PC-9 (cell line): ENCODE data around the gene EZH2. TPM values are rescaled to one million over a fixed set of nuclear protein-coding genes. Genes with fewer than 3 reads are reported as not detected.
A peak's percentile ranks its signal among the peaks of the same experiment; 100 is the strongest.

Source experiments
- BruUV-seq: library from RNA; stranded (reverse); fragments of 400-500 nt; replicated peaks from 2 replicates; lab custom pipeline; 2021; lab: Mats Ljungman, UMichigan
- CTCF ChIA-PET: fragments of 300-600 bp; sonication (Branson Sonifier 250); formaldehyde crosslinking; loops from one replicate; lab custom pipeline; 2022; ENCODE audit warnings: antibody characterized with exemption; lab: Charles Lee
- POLR2A ChIA-PET: fragments of 300-600 bp; sonication (Branson Sonifier 250); formaldehyde crosslinking; loops from one replicate; lab custom pipeline; 2022; ENCODE audit warnings: antibody characterized with exemption; ENCODE audit not compliant: unreplicated experiment; lab: Charles Lee
- DNase-seq, 2 experiments: peaks; one replicate each; pipeline versions ENCODE4 v3.0.0 to v3.0.0-alpha.2; 2015 to 2022; ENCODE audit warnings: mixed read lengths in 1 of 2
- H2AFZ ChIP-seq: fragments of 200-600 bp; sonication (generic); 2 replicates; pipeline ENCODE4 v1.8.1; 2017; ENCODE audit warnings: antibody characterized with exemption
- H3F3A ChIP-seq: fragments of 200-600 bp; sonication (generic); 2 replicates; pipeline ENCODE4 v1.8.1; 2017; ENCODE audit warnings: antibody characterized with exemption, mild to moderate bottlenecking, low read depth; ENCODE audit not compliant: insufficient read depth
- H3K27ac ChIP-seq: fragments of 200-600 bp; sonication (generic); 2 replicates; pipeline ENCODE4 v1.6.1; 2016; ENCODE audit warnings: mixed run types
- H3K27me3 ChIP-seq: fragments of 200-600 bp; sonication (generic); 2 replicates; pipeline ENCODE4 v1.6.1; 2016; ENCODE audit warnings: low read depth, mixed run types; ENCODE audit not compliant: insufficient read depth
- H3K36me3 ChIP-seq: fragments of 200-600 bp; sonication (generic); 2 replicates; pipeline ENCODE4 v1.6.1; 2016; ENCODE audit warnings: low read depth, mixed run types
- H3K4me1 ChIP-seq: fragments of 200-600 bp; sonication (generic); replicated peaks from 2 replicates; pipeline ENCODE4 v1.6.1; 2016; ENCODE audit warnings: mixed run types; ENCODE audit not compliant: insufficient read depth
- H3K4me2 ChIP-seq: fragments of 200-600 bp; sonication (generic); 2 replicates; pipeline ENCODE4 v1.6.1; 2017; ENCODE audit warnings: mixed run types
- H3K4me3 ChIP-seq: fragments of 200-600 bp; sonication (generic); 2 replicates; pipeline ENCODE4 v1.6.1; 2016; ENCODE audit warnings: mixed run types
- H3K79me2 ChIP-seq: fragments of 200-600 bp; sonication (generic); 2 replicates; pipeline ENCODE4 v1.6.1; 2017; ENCODE audit warnings: low read depth, mixed run types
- H3K9me2 ChIP-seq: fragments of 200-600 bp; sonication (generic); 2 replicates; pipeline ENCODE4 v1.8.1; 2017; ENCODE audit warnings: mild to moderate bottlenecking; ENCODE audit not compliant: insufficient read depth
- H3K9me3 ChIP-seq: fragments of 200-600 bp; sonication (generic); 2 replicates; pipeline ENCODE4 v1.8.1; 2016; ENCODE audit warnings: low read depth; ENCODE audit not compliant: insufficient read depth
- H4K20me1 ChIP-seq: fragments of 200-600 bp; sonication (generic); 2 replicates; pipeline ENCODE4 v1.8.1; 2017; ENCODE audit not compliant: insufficient read depth
- EZH2 ChIP-seq: fragments of 200-600 bp; sonication (generic); IDR thresholded peaks from 2 replicates; pipeline ENCODE4 v1.8.0; 2017; ENCODE audit warnings: antibody characterized with exemption, low read depth
- intact Hi-C: fragments of 100-400 bp; cut with micrococcal nuclease; formaldehyde crosslinking; loops from one replicate; pipeline ENCODE4 v1.10.0; 2022; ENCODE audit not compliant: unreplicated experiment
- total RNA-seq: library from RNA; stranded (reverse); gene quantifications from 2 replicates; pipeline ENCODE4 v1.2.3, GENCODE V29; 2021
- TF ChIP-seq, protein P1 (sequence below): fragments of 200-600 bp; sonication (generic); conservative IDR thresholded peaks from 2 replicates; pipeline ENCODE4 v1.6.1; 2017; ENCODE audit warnings: mixed run types, antibody characterized with exemption, mild to moderate bottlenecking, moderate library complexity

Gene EZH2
- total RNA-seq, 1 experiment from 2014 or later, result 48.6 TPM

DNA sequence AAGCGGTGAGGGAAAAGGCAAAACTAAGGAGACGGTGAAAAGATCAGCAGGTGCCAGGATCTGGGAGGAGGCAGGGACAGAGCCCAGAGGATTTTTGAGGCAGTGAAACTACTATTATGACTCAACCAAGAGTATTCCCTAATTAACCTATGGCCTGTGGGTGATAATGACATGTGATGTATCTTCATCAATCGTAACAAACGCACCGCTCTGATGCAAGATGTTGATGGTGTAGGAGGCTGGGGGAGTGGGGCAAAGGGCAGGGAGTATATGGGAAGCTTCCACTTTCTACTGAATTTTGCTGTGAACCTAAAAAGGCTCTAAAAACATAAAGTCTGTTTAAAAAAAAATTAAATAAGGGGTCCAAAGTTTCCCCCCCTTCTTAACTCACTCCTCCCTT, 25.5 kb upstream of the EZH2 start:
- Histone ChIP-seq H3K4me2 (no peak overlapping the region), H4K20me1 (no peaks in the 10 kb centered on the region), H3F3A (peaks cover 18% of the 10 kb centered on the region), H3K4me3 (no peak overlapping the region), H3K36me3 (no peaks in the 10 kb centered on the region), H3K4me1 (peaks cover 17% of the 10 kb centered on the region), H2AFZ (no peak overlapping the region), H3K9me2 (no peaks in the 10 kb centered on the region), H3K9me3 (no peaks in the 10 kb centered on the region), H3K79me2 (no peaks in the 10 kb centered on the region), H3K27ac (no peak overlapping the region), H3K27me3 (no peaks in the 10 kb centered on the region)
- TF ChIP-seq, protein P1, sequence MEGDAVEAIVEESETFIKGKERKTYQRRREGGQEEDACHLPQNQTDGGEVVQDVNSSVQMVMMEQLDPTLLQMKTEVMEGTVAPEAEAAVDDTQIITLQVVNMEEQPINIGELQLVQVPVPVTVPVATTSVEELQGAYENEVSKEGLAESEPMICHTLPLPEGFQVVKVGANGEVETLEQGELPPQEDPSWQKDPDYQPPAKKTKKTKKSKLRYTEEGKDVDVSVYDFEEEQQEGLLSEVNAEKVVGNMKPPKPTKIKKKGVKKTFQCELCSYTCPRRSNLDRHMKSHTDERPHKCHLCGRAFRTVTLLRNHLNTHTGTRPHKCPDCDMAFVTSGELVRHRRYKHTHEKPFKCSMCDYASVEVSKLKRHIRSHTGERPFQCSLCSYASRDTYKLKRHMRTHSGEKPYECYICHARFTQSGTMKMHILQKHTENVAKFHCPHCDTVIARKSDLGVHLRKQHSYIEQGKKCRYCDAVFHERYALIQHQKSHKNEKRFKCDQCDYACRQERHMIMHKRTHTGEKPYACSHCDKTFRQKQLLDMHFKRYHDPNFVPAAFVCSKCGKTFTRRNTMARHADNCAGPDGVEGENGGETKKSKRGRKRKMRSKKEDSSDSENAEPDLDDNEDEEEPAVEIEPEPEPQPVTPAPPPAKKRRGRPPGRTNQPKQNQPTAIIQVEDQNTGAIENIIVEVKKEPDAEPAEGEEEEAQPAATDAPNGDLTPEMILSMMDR, result no peak
- TF ChIP-seq EZH2, result no peak
- no peak for DNase-seq
- ChIA-PET CTCF (no interaction called here), POLR2A (no interaction called here)
- BruUV-seq, result no TSS peak
- intact Hi-C loops, result no loop called here

DNA sequence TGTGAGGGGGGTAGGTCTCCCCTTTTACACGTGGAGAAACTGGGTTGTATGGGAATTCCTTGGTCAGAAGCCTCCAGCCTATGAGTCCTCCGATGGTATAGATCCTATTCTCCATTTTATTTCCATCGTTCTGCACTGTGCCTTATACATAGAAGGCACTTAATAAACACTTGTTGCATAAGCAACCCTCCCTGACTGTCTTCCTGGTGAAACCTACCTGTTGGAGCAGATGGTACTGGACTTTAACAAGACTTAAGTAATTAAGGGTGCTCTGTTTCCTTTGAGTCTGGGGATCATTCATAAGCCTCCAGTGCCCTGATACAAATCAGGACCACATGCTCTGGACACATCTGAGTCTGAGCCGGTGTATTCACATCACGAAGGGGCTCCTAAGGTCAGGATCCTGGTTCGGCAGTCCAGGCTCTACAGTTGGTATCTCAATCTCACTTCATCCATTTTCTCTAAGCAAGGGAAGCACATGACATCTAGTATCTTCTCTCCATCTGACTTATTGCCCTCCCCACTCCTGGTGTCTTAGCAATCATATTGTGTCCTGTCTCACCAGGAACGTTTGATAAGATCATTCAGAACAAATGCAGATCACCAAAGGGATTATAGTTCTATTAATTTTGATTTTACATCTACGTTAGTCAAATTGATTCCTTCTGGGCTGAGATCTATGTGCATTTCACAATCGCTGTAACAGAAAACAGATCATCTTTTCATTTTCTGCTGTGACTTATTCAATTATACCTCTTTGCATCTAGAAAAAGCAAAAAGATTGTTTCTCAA, 22.8 kb upstream of the EZH2 start:
- Histone ChIP-seq H3K4me1 (no peaks in the 10 kb centered on the region), H3K4me2 (no peak overlapping the region), H3K9me3 (no peaks in the 10 kb centered on the region), H3K79me2 (no peaks in the 10 kb centered on the region), H4K20me1 (no peaks in the 10 kb centered on the region), H3K9me2 (no peaks in the 10 kb centered on the region), H2AFZ (no peak overlapping the region), H3K27me3 (no peaks in the 10 kb centered on the region), H3K36me3 (no peaks in the 10 kb centered on the region), H3K4me3 (no peak overlapping the region), H3K27ac (no peak overlapping the region), H3F3A (0 out of 2 replicates have a peak, but pooled peaks cover 4% of the 10 kb centered on the region)
- ChIA-PET CTCF (no interaction called here), POLR2A (no interaction called here)
- intact Hi-C loops, result no loop called here
- TF ChIP-seq, protein P1, result no peak
- TF ChIP-seq EZH2, result no peak
- BruUV-seq, result no TSS peak
- no peak for DNase-seq

DNA sequence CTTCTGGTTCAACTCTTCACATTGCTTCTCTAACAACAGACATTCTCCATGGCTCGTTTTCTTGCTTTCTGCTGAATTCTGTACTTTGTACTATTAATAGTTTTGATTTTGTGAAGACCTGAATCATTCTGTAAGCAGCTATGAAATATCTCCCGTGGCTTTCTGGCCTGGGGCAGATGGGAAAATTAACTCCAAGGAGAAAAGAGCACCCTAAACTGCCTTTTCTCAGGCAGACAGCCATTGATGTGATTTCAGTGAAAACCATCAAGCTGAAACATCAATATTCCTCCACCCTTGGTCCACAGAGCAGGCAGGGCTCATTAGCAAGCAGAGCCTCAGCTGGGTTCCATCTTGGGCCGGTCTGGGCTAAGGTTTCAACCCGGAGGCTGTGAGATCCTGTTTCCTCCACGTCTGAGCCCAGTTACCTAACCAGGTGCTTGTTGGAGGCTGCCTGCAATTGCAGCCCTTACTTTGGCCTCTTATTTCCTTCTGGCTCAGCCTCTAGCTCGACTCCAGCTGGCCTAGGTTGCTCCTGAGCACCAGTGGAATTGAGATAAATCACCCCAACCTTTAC, 21.1 kb upstream of the EZH2 start:
- no peaks in the 10 kb centered on the region for H3K9me3 ChIP-seq
- H3K4me1 ChIP-seq, result no peaks in the 10 kb centered on the region
- DNase-seq, result no peak
- H2AFZ ChIP-seq, result 0 out of 2 replicates have a peak overlapping the region, but pooled peaks have one; percentile 2
- BruUV-seq, result no TSS peak
- H3K4me3 ChIP-seq, result no peak overlapping the region
- TF ChIP-seq EZH2, result no peak
- TF ChIP-seq, protein P1, result no peak
- H3K27ac ChIP-seq, result no peak overlapping the region
- no peaks in the 10 kb centered on the region for H3K9me2 ChIP-seq
- no peaks in the 10 kb centered on the region for H3K36me3 ChIP-seq
- intact Hi-C loops, result no loop called here
- no peaks in the 10 kb centered on the region for H3K79me2 ChIP-seq
- ChIA-PET POLR2A (interaction anchor here (0.6 kb wide), 1 partner anchor 86 kb away, joined by 5 read pairs; no protein-coding TSS in a partner anchor), CTCF (no interaction called here)
- no peak overlapping the region for H3K4me2 ChIP-seq
- 0 out of 2 replicates have a peak, but pooled peaks cover 4% of the 10 kb centered on the region for H3F3A ChIP-seq
- no peaks in the 10 kb centered on the region for H4K20me1 ChIP-seq
- H3K27me3 ChIP-seq, result no peaks in the 10 kb centered on the region
